HG03439 (cell line): ENCODE data around the gene TRIO.
A peak's percentile ranks its signal among the peaks of the same experiment; 100 is the strongest.

Experiments used
- ATAC-seq: cut with Tn5 transposase; IDR thresholded peaks from one replicate; pipeline ENCODE4 v1.9.1; 2021; ENCODE audit warnings: mild to moderate bottlenecking, moderate library complexity; ENCODE audit not compliant: unreplicated experiment

The TRIO gene

DNA sequence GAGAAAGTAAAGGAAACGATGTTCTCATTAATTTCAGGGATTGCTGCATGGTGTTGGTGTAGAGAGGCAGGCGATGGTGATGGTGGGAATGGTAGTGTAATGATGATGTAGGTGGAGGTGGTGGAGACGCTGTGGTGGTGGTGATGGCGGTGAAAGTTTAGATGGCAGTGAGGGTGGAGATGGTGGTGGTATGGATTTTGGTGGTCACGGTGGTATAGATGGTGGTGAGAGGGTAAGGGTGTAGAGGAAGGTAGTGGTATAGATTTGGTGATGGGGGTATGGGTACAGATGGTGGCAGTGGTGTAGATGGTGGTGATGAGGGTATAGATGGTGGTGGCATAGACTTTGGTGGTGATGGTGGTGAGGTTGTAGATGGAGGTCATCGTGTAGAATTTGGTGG lies 259.3 kb downstream of the TRIO start:
- no peak for ATAC-seq

DNA sequence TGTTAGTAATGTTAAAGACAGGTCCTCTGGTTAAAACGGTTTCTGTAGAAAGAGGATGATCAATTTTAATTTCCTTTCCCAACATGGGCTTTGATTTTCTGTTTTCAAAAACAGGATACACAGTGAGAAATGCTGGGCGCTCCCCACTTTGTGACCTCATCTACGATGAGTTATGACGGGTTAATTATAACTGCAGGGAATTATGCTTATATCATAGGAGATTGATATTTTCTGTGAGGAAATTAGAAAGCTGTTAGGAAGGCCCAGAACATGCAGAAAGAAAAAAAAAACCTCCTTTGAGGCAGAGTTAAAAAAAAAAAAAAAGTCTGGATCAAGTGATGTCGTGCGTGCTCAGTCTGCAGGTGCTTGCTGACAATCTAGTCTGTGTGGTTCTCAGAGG lies 261.6 kb downstream of the TRIO start:
- ATAC-seq = no peak

DNA sequence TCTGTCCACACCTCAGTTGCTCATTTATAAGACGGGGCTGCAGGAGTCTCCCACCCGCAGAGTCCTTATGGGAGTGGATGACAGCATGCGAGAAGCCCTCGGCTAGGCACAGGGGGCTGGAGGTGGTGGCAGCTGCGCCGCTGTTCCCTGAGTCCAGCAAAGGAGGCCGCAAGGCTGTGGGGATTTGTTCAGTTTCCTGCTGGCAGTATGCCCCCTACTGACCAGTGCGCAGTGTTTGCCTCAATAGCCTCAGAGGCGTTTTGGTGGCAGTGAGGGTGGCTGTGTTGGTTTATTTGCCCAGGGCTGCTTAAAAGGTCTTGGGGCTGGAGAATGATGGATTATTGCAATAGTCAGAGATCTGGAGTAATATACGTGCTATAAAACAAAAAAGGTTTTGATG lies 262.1 kb downstream of the TRIO start:
- ATAC-seq = no peak

DNA sequence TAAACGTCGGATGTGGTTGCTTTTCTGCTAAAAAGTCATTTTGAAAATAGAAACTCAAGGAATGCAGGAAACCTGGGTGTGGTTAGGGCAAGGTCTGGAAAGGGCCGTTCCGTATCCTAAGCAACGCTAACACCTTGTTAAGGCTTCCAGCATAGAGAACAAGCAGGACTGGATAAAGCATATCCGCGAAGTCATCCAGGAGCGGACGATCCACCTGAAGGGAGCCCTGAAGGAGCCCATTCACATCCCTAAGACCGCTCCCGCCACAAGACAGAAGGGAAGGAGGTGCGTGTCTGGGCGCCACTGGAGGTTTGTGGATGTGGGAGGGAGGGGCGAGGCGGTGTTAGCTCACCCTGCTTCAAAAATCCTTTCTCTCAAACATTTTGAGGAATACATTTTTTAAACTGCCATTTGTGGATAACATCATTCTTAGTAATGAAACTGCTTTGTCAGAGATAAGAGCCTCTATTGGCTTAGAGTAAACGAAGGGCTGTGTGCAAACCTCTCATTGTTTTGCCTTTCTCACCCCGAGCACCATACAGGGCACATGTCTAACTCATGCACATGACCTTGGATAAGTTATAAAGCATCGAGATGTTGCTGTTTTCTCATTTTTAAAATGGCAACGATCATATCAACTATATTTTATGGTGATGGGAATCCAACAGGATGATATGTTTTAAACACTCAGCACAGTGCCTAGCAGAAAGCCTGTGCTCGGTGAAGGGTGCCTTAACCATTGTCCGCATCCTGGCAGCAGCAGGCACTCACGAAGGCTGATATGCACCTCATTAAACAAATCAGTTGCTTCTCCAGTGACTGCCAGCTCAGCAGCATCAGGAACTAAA lies 262.8 kb downstream of the TRIO start:
- ATAC-seq = no peak

DNA sequence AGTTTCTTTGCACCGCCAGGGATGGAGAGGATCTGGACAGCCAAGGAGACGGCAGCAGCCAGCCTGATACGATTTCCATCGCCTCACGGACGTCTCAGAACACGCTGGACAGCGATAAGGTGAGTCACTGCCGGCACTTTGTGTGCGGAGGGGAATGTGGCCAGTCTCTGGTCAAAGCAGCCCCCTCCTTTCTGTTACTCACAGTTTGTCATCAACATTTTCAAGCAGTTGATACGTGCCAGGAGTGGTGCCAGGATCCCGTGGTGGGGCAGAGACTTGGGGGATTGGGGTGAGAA lies 263.4 kb downstream of the TRIO start:
- ATAC-seq = no peak

DNA sequence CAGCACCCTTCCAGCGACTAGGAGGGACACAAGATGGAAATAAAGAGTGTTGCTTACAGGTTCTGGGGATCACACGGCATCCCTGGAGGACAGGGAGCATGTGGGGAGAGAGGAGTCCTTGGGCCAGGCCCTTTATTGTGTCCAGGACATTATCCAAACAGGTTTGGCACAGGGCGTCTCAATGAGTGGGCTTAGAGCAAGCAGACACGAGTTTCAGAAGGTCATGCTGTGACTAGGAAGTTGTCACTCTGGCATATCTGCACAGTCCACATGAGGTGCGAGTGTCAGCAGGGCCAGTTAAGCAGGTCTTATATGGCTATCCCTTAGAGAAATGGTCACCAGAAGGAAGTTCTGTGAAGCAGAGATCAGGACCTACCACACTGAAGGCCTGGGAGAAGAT lies 263.9 kb downstream of the TRIO start:
- no peak for ATAC-seq

DNA sequence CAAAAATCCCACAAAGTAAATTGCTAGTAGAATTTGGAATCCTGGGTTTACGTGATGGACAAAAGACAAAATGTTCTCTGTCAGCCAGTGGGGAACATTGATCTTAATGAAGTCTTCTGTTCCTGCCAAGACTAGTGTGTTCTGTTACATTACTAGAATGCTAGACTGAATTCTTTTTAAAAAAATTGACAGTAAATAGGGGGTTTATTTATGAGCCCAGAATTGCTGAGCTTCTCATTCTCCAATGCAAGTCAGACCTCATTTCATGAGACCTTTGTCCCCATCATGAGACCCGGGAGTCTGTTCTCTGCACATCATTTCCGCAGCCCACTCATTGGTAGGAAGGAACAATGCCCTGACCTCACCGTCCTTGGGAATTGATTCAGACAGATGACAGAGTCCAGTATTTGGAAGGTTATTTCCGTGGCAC lies 264.6 kb downstream of the TRIO start:
- ATAC-seq = no peak

DNA sequence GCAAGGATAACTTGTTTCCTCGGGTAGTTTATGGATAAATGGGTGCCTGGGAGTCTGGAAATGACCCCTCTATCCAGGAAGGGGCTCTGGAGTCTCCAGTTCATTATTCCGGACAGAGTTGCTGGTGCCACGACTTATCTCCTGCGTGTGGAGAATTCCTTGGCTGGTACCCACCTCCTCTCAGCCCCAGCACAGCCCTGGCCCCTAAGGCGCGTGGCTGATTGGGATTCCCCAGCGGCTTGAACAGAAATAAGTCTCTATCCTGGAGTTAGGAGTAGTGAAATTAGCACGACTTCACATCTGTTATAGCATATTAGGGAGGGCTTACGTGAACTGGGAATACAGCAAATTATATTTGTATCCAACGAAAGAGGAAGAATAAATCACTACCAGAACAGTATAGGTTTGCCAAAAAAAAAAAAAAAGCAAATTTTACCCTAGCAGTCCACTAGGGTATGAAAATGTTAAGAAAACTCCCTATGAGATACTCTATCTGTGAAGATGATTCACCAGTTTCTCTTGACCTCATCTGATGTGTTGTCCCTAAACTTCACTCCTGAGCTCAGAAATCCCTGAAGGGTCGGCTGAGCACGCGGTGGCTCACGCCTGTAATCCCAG lies 265.9 kb downstream of the TRIO start:
- ATAC-seq = no peak

DNA sequence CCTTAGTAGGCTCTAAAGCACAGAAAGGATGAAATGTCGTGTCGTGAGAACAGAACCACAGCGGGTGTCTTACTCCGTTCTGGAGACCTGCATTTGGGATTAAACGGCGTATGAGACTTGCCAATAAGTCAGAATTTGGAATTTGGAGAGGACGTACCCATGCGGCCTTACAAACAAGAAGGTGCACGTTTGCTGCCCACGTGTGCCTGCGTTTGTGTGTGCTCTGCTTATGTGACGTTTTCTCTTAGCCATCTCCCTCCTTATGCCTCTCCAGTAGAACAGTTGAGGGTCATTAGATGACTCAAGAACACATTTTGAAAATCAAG lies 266.9 kb downstream of the TRIO start:
- no peak for ATAC-seq

DNA sequence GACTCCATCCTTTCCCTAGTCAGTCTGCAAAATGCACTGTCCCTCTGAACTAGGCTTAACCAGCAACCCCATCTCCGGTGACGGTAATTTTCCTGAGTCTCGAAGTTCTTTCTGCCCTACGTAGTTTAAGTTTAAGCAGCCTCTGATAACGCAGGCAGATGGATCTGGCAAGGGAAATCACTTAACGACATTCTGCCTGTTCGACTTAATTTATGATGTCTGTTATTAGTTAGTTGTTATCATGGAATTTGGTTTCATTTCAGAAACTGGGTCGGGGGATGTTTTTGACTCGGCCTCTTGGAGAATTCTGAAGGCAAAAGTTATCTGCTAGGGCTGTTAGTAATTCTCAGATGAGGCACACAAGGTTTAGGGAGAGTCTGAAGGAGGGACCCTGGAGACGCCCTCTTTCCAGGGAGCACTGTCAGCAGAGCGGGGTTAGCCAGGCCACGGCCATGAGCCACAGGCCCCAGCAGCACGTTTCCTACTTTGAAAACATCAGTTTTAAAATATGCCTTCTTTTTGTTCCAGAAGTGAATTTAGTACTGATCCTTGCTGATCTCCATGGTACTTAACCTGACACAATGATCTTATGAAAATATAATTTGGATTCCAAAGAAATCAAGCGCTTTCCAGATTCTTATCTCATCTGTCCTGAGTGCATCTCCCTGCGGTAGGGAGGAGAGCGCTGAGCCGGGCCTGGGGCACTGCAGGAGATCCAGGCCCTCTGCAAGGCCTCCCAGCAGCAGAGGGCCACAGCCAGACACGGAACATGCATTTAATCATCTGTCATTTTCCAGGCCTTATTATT lies 267.5 kb downstream of the TRIO start:
- no peak for ATAC-seq

DNA sequence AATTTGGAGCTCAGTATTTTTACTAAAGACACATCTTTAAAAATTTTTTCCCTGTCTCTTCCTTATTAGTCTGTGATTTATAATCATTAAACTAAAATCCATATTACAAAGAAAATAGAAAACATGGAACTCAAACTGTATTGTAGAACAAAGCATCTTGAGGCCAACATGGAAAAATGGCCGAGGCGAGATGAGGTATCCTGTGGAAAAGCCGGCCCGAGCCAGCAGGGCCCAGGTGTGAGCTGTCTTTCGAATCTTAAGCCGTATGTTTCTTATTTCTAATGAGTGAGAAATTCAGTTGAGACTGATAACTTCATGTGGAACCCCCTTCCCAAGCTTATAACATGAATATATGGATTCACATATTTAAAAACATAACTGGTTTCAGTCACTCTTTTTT lies 268.1 kb downstream of the TRIO start:
- ATAC-seq = no peak

DNA sequence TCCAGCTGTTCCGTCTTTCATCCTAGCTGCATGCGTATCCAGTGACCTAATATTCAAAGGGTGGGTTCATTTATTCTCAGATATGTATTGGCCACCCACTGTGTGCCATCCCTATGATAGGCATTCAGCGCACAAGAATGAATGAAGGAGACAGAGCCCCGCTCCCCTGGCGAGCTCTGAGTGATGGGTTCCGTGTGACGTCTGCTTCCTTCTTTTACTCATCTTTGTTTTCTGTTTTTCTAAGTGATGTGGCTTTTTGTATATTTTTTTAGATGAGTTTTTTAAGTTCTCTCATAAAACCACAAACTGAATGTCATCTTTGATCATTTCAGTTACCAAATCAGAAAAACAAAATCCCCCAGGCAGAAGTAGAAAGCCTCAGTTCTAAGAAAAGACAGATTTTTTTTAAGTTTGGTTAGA lies 270.2 kb downstream of the TRIO start:
- no peak for ATAC-seq

DNA sequence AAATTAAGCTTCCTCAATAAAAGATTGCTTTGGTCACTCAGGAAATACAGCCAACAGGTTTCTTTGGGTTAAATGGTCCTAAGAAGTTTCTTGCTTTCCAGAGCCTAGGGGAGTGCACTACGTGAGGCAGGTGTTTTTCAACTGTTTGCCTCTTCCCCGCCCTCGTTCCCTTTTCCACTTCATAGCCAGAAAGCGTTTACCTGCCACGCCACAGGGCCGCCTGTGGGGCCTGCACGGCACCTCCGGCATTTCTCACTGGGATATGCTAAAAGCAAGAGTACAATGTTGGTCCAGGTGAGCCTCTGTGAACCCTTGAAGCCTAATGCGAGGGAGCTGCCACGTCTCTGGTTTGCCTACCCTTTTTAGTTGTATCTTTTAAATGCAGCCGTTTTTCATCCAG lies 270.9 kb downstream of the TRIO start:
- no peak for ATAC-seq

DNA sequence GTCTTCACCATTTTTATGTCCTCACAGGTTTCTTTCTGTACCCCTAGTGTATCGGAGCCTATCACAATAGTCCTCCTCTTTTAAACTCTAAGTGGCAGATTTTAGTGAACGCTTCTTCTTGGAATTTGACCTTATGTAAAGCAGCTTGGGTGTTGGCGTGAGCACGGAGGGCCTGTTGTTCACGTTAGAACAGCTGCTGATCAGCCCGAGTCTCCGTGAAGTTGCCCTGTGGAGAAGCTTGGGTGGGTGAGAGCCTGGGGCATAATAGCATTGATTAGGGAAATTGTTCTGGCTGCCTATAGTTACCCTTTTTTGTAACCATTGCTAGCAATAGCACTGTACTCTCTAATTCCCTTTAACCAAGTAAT lies 271.5 kb downstream of the TRIO start:
- ATAC-seq = no peak

DNA sequence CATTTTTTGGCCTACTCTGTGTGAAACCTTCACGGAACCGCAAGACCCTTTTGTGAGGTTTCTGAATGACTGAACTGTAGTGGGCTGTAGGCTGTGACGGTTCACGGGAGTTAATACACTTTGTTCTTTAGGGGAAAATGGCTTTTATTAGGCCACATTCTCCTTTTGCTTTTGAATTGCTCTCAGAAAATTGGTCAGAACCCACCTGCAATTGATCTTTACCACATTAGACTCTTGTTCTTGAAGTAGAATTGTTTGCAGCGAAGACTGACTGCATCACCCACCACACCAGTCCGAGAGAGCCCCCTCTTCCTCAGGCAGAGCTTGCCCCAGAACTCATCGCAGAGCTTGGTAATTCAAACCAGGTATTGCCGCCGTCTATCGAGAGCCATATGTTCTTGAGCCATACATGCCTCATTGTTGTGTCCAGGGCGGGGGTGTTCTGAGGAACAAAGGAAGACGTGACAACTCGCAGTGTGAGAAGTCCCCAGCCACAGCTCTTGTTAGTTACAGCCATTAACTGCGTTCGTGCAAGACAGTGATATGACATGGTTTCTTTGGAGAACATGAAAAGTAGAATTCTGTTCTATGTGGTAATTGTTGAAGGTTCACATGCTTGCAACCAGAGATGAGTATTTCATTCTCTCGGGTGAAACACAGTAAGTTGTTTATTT lies 272.0 kb downstream of the TRIO start:
- peak; percentile 75 for ATAC-seq

DNA sequence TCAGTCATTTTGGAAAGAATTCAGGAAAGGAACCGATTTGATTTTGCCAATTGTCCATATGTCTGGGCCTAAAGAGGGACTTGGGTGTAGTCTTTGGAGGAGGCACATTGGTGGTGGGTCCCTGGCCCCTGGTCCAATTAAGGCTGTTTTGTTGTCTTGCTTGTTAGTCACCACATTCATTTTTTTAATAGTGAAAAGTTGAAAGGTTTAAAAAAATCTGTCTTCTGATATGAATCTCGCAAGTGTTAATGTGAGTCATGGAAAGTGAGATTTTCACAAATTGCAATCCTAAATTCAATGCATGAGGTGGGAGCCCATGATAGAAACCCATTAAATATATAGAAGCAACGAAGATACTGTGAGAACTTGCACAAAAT lies 272.5 kb downstream of the TRIO start:
- peak; percentile 33 for ATAC-seq

DNA sequence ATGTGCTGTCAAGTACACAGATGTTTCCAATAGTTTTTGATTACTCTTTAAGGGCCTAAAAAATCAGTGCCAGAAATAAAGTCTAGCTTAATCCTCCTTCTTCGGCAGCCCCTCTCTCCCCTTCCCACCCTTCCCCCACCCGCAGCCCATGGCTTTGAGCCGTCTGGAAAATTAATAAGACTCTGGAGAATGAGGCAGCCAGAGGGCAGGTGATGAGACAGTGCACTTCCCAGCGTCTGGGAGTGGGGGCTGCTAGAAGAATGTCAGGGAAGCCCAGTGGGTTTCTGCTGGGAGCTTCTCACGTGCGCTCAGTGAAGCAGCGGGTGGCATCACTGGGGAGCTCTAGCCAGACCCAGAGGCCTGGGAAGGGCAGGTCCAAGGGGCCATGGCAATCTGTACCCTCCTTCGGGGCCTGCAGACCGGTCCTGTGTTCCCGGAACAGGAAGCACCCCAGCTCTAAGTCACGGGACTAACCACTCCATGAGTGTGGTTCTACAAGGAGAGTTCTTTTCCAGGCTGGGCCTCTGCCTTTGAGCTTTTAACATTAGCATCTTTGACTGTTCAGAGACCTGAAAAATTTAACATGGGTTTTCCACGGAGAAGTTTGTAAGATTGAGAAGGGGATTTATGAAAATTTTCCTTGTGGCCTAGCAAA lies 273.6 kb downstream of the TRIO start:
- ATAC-seq = no peak

DNA sequence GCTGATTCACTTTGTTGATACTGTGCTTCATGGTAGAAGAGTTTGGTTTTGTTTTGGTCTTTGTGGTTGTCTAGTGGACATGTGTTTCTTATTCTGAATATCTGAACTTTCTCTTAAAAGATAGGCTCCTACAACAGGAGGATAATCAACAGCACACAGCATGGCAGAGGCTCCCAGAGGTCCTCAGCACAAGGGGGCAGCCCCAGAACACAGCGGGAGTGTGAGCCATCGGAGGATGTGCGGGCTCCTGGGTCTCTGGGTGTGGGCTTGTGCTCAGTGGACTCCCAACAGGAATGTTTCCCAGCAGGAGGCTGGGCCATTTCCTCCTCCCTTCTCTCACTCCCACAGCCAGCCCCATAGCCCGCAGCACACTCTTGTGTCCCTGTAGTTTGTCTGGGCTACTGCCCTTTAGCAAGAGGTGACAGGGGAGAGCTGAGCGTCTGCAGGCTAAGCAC lies 274.2 kb downstream of the TRIO start:
- ATAC-seq = no peak

DNA sequence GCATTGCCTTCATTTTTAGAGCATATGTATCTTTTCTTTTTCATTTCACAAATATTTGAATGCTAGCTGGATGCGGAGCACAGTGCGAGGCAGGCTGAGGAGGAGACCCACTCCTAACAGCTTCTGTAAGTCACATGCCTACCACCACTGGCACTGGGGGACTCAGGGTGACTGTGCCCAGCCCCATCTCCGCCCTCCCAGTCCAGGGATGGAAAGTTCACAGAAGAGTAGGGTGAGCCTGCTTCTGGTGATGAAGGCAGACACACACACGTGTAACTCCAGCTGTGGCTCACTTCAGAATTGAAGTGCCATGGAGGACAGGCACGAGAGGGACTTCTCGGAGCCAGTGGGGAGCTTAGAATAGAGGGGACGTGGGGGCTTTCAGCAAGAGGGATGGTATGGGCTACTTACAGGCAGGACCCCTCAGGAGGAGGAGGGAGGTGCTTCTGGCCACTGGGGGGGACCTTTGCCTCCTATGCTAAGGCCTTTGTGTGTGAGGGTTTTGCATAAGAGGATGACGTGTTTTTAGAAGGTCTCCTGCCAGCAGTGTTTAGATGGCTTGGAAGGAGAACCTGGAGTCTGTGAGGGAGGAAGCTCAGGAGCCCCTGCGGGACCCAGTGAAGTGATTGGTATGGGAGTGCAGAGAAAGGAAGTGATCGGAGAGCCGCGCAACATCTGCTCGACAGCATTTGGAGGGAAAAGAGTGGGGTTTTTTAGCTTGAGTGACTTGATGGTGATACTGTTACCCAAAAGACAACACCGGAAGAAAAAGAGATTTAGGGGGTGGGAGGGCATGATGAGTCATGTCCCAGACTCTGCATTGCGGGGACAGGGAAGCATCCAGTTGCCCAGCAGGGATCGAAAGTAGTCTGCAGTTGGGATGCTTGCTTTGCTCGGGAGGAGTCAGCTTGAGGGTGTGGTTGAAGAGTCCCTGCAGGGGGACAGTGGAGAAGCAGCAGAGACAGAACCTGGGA lies 274.9 kb downstream of the TRIO start:
- ATAC-seq = no peak

DNA sequence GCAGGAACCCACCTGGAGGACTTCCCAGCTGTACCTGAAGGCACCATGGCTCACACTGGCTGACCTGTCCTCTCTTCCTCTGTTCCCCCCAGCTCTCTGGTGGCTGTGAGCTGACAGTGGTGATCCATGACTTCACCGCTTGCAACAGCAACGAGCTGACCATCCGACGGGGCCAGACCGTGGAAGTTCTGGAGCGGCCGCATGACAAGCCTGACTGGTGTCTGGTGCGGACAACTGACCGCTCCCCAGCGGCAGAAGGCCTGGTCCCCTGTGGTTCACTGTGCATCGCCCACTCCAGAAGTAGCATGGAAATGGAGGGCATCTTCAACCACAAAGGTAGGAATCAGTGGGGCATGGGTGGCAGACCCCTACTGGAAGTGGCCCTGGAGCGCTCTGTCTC lies 276.5 kb downstream of the TRIO start:
- no peak for ATAC-seq
